IPS-15b (cell line): Measurements from ENCODE around the gene SETD5.

Experiments
- H3K27me3 ChIP-seq: one replicate; pipeline ENCODE4 v1.6.1; 2013; ENCODE audit warnings: low read length; ENCODE audit not compliant: control insufficient read depth, insufficient read depth
- H3K36me3 ChIP-seq: one replicate; pipeline ENCODE4 v1.6.1; 2013; ENCODE audit warnings: low read length; ENCODE audit not compliant: control insufficient read depth, insufficient read depth
- H3K4me1 ChIP-seq: one replicate; pipeline ENCODE4 v1.6.1; 2013; ENCODE audit warnings: mild to moderate bottlenecking, low read length; ENCODE audit not compliant: control insufficient read depth, insufficient read depth
- H3K4me3 ChIP-seq: one replicate; pipeline ENCODE4 v1.5.1; 2013; ENCODE audit warnings: low read depth, low read length
- H3K9ac ChIP-seq: one replicate; pipeline ENCODE4 v1.6.1; 2013; ENCODE audit warnings: low read depth, mild to moderate bottlenecking, low read length
- H3K9me3 ChIP-seq: one replicate; pipeline ENCODE4 v1.6.1; 2013; ENCODE audit warnings: mild to moderate bottlenecking, low read length; ENCODE audit not compliant: control insufficient read depth, insufficient read depth

The SETD5 gene

DNA sequence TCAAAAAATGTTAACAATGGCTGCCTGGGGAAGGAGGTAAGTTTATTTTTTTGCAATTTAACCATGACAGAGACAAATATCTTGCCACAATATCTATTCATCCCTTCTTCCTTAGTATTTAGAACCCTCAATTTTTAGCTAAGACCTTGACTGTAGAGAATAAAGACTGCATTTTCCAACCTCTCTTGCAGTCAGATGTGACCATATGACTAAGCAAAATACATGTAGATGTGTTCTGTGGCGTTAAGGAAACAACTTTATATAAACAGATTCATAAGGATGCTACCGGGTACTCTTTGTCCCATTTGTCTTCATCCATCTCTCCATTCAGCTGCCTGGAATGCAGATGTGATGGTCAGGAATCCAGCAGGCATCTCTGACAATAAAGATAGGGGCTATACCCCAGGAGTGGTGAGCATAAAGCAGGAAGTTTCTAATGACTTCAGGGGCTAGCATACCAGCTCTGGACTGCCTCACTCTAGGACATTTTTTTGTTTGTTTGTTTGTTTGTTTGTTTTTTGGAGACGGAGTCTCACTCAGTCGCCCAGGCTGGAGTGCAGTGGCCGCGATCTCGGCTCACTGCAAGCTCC, 115.1 kb downstream of the SETD5 start:
- Histone ChIP-seq H3K9ac (no peak overlapping the region), H3K9me3 (no peaks in the 10 kb centered on the region), H3K4me1 (no peaks in the 10 kb centered on the region), H3K36me3 (no peaks in the 10 kb centered on the region), H3K27me3 (peaks cover 24% of the 10 kb centered on the region), H3K4me3 (no peak overlapping the region)

DNA sequence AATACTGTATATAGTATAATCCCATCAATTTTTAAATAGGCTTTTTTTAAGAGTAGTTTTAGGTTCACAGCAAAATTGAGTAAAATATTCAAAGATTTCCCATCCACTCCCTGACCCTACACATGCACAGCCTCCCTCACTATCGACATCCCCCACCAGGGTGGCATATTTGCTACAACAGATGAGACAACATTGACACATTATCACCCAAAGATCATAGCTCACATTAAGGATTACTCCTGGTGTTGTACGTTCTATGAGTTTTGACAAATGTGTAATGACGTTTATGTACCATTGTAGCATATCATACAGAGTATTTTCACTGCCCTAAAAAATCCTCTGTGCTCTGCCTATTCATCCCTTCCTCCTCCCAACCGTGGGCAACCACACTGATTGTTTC, 116.9 kb downstream of the SETD5 start:
- Histone ChIP-seq H3K36me3 (no peaks in the 10 kb centered on the region), H3K4me3 (no peak overlapping the region), H3K9ac (no peak overlapping the region), H3K9me3 (no peaks in the 10 kb centered on the region), H3K27me3 (peaks cover 15% of the 10 kb centered on the region), H3K4me1 (no peaks in the 10 kb centered on the region)

DNA sequence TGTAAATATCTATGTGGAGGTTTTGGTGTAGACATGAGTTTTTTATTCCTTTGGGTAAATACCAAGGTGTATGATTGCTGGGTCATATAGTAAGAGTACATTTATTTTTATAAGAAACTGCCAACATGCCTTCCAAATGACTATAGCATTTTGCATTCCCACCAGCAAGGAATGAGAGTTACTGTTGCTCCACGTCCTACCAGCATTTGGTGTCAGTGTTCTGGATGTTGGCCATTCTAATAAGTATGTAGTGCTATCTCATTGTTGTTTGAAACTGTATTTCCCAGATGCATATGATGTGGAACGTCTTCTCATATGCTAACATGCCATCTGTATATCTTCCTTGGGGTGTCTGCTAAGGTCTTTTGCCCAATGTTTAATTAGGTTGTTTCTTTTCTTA, 117.5 kb downstream of the SETD5 start:
- H3K27me3 ChIP-seq, result peaks cover 9% of the 10 kb centered on the region
- no peak overlapping the region for H3K9ac ChIP-seq
- H3K9me3 ChIP-seq, result no peaks in the 10 kb centered on the region
- no peak overlapping the region for H3K4me3 ChIP-seq
- H3K36me3 ChIP-seq, result no peaks in the 10 kb centered on the region
- no peaks in the 10 kb centered on the region for H3K4me1 ChIP-seq

DNA sequence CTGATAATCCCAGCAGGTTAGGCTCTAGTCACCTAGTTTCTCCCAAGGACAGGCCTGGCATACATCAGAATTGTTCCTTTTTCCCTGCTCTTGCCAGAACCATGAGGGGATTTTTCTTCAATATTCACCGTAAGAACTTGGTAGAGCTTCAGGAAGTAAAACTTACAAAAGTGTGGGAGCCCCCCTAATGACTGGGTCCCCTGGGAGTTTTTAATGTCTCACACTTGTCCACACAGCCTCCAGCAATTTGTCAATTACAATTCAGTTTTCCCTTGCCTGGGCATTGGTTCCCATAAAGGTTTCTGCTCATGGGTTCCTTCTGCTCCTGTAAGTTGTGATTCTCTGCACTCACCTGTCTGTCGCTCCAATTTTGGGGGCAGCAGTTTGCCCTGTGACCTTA, 127.7 kb downstream of the SETD5 start:
- no peak overlapping the region for H3K9ac ChIP-seq
- H3K36me3 ChIP-seq, result no peaks in the 10 kb centered on the region
- H3K27me3 ChIP-seq, result no peaks in the 10 kb centered on the region
- H3K4me1 ChIP-seq, result no peaks in the 10 kb centered on the region
- no peaks in the 10 kb centered on the region for H3K9me3 ChIP-seq
- no peak overlapping the region for H3K4me3 ChIP-seq
